IMR-90 (cell line): ENCODE measurements around the gene PGS1.

ENCODE experiments used
- CTCF ChIP-seq: conservative IDR thresholded peaks from 2 replicates; pipeline ENCODE4 v1.5.1; 2012; ENCODE audit warnings: mild to moderate bottlenecking, low read depth, low read length, improper control_type of control experiment
- POLR2A ChIP-seq: IDR thresholded peaks from 2 replicates; pipeline ENCODE4 v1.6.1; 2012; ENCODE audit warnings: mild to moderate bottlenecking, low read depth, low read length
- RCOR1 ChIP-seq: IDR thresholded peaks from 2 replicates; pipeline ENCODE4 v1.6.1; 2012; ENCODE audit warnings: mild to moderate bottlenecking, low read length, improper control_type of control experiment; ENCODE audit not compliant: insufficient replicate concordance

- TF ChIP-seq POLR2A: no peak
- no peak for TF ChIP-seq RCOR1
- TF ChIP-seq CTCF: no peak
Observed at GRCh38 chr17:78372841-78373240, 5.6 kb upstream of the PGS1 start.
